SK-N-SH (cell line): ENCODE measurements around the gene MAP2. TPM values are rescaled to one million over a fixed set of nuclear protein-coding genes. Genes with fewer than 3 reads are reported as not detected.

Experiments
- CTCF ChIA-PET: fragments of 300-600, 350-600 bp; formaldehyde crosslinking; extraction: SDS; loops from one replicate; lab custom pipeline; 2021; lab: Yijun Ruan, JAX
- POLR2A ChIA-PET: fragments of 350-600 bp; sonication (Branson Sonifier 250); formaldehyde crosslinking; extraction: SDS; loops from one replicate; lab custom pipeline; 2020; ENCODE audit warnings: antibody characterized with exemption, inconsistent platforms; lab: Yijun Ruan, JAX
- DNase-seq: peaks from one replicate; pipeline ENCODE4 v3.0.0; 2012
- H2AFZ ChIP-seq: fragments of 200-600 bp; sonication (generic); 2 replicates; pipeline ENCODE4 v1.8.1; 2016; ENCODE audit warnings: antibody characterized with exemption, mild to moderate bottlenecking, low read depth
- H3F3A ChIP-seq: fragments of 200-600 bp; sonication (generic); replicated peaks from 2 replicates; pipeline ENCODE3; 2016; ENCODE audit warnings: antibody characterized with exemption, mild to moderate bottlenecking; ENCODE audit not compliant: insufficient read depth
- H3K27ac ChIP-seq, 2 experiments: fragments of 200-500 bp in 1 of 2; fragments of 200-600 bp in 1 of 2; sonication (Bioruptor generic) in 1 of 2; sonication (generic), shearing (Covaris generic) in 1 of 2; 2 replicates each; pipeline versions ENCODE4 v1.5.1 to v1.6.1; 2014 to 2016; ENCODE audit warnings: low read depth in 2 of 2, inconsistent platforms in 1 of 2, low read length in 1 of 2, mild to moderate bottlenecking in 1 of 2, mixed read lengths in 1 of 2
- H3K27me3 ChIP-seq: fragments of 200-600 bp; sonication (generic), shearing (Covaris generic); 2 replicates; pipeline ENCODE4 v1.6.1; 2016; ENCODE audit warnings: mixed run types; ENCODE audit not compliant: insufficient read depth
- H3K36me3 ChIP-seq, 2 experiments: fragments of 200-500 bp in 1 of 2; fragments of 200-600 bp in 1 of 2; sonication (Bioruptor generic) in 1 of 2; sonication (generic) in 1 of 2; replicated peaks in 1 of 2; 2 replicates each; pipeline versions ENCODE3 to v1.5.1; 2014 to 2016; ENCODE audit warnings: low read length in 1 of 2, mild to moderate bottlenecking in 1 of 2; ENCODE audit not compliant: insufficient read depth in 2 of 2, control insufficient read depth in 1 of 2
- H3K4me1 ChIP-seq, 2 experiments: fragments of 200-500 bp in 1 of 2; fragments of 200-600 bp in 1 of 2; sonication (Bioruptor generic) in 1 of 2; sonication (generic), shearing (Covaris generic) in 1 of 2; 2 replicates each; pipeline versions ENCODE4 v1.5.1 to v1.6.1; 2014 to 2016; ENCODE audit warnings: low read depth in 1 of 2, low read length in 1 of 2, mixed run types in 1 of 2; ENCODE audit not compliant: insufficient read depth in 2 of 2, control insufficient read depth in 1 of 2
- H3K4me2 ChIP-seq: fragments of 200-600 bp; sonication (generic), shearing (Covaris generic); 2 replicates; pipeline ENCODE4 v1.6.1; 2017; ENCODE audit warnings: mixed run types
- H3K4me3 ChIP-seq, 2 experiments: fragments of 200-500 bp in 1 of 2; fragments of 200-600 bp in 1 of 2; sonication (Bioruptor generic) in 1 of 2; sonication (generic), shearing (Covaris generic) in 1 of 2; 2 replicates each; pipeline versions ENCODE4 v1.5.1 to v1.8.1; 2014 to 2016; ENCODE audit warnings: low read depth in 2 of 2, inconsistent platforms in 1 of 2, low read length in 1 of 2, mild to moderate bottlenecking in 1 of 2, mixed read lengths in 1 of 2, moderate library complexity in 1 of 2
- H3K79me2 ChIP-seq: fragments of 200-600 bp; sonication (generic); 2 replicates; pipeline ENCODE4 v1.8.1; 2017; ENCODE audit warnings: mild to moderate bottlenecking; ENCODE audit not compliant: insufficient read depth
- H3K9ac ChIP-seq: fragments of 200-600 bp; sonication (generic); 2 replicates; pipeline ENCODE4 v1.6.1; 2017; ENCODE audit warnings: mixed run types
- H3K9me2 ChIP-seq: fragments of 200-600 bp; sonication (generic); 2 replicates; pipeline ENCODE4 v1.6.1; 2017; ENCODE audit warnings: mixed run types
- H3K9me3 ChIP-seq: fragments of 200-600 bp; sonication (generic); 2 replicates; pipeline ENCODE4 v1.6.1; 2017; ENCODE audit warnings: mixed run types, mild to moderate bottlenecking, moderate library complexity
- H4K20me1 ChIP-seq: fragments of 200-600 bp; sonication (generic); 2 replicates; pipeline ENCODE4 v1.6.1; 2017; ENCODE audit warnings: mild to moderate bottlenecking, mixed run types; ENCODE audit not compliant: insufficient read depth
- CHD2 ChIP-seq: fragments of 150-350 bp; IDR thresholded peaks from 2 replicates; pipeline ENCODE4 v1.6.1; 2018; ENCODE audit warnings: low read length; ENCODE audit not compliant: partially characterized antibody
- ELF1 ChIP-seq: IDR thresholded peaks from 2 replicates; pipeline ENCODE4 v1.4.0; 2012
- EP300 ChIP-seq, 2 experiments: IDR thresholded peaks; 2 replicates each; pipeline versions ENCODE4 v1.4.0 to v1.6.1; 2012; ENCODE audit warnings: borderline replicate concordance in 1 of 2, low read depth in 1 of 2, low read length in 1 of 2
- EZH2phosphoT487 ChIP-seq: fragments of 200-600 bp; sonication (generic); IDR thresholded peaks from 2 replicates; pipeline ENCODE4 v1.6.1; 2017; ENCODE audit warnings: low read depth, mixed run types, mild to moderate bottlenecking, antibody characterized with exemption, moderate library complexity, borderline replicate concordance
- FOXJ3 ChIP-seq: sonication (generic); formaldehyde crosslinking; IDR thresholded peaks from 2 replicates; pipeline ENCODE4 v1.5.1; 2020; ENCODE audit warnings: mild to moderate bottlenecking, missing genetic modification reagents
- FOXM1 ChIP-seq: IDR thresholded peaks from 2 replicates; pipeline ENCODE4 v1.4.0; 2012; ENCODE audit warnings: low read depth, mild to moderate bottlenecking
- JUND ChIP-seq: IDR thresholded peaks from 2 replicates; pipeline ENCODE4 v1.4.0; 2012
- MAX ChIP-seq: IDR thresholded peaks from 2 replicates; pipeline ENCODE4 v1.4.0; 2012; ENCODE audit warnings: low read depth
- MEF2A ChIP-seq: IDR thresholded peaks from 2 replicates; pipeline ENCODE4 v1.4.0; 2012; ENCODE audit warnings: low read depth, borderline replicate concordance
- NFIC ChIP-seq: IDR thresholded peaks from 2 replicates; pipeline ENCODE4 v1.4.0; 2012; ENCODE audit warnings: borderline replicate concordance
- NRF1 ChIP-seq: IDR thresholded peaks from 2 replicates; pipeline ENCODE4 v1.6.1; 2012; ENCODE audit warnings: low read depth, mild to moderate bottlenecking, low read length
- POLR2AphosphoS5 ChIP-seq: IDR thresholded peaks from 2 replicates; pipeline ENCODE4 v1.6.1; 2012; ENCODE audit warnings: low read depth, low read length
- RAD21 ChIP-seq: IDR thresholded peaks from 2 replicates; pipeline ENCODE4 v1.6.1; 2012; ENCODE audit warnings: mild to moderate bottlenecking, low read length
- RCOR1 ChIP-seq: fragments of 150-350 bp; IDR thresholded peaks from 2 replicates; pipeline ENCODE4 v1.6.1; 2017; ENCODE audit warnings: antibody characterized with exemption, low read length
- RXRA ChIP-seq: IDR thresholded peaks from 2 replicates; pipeline ENCODE4 v1.4.0; 2012; ENCODE audit warnings: low read depth, mild to moderate bottlenecking, borderline replicate concordance
- SIN3A ChIP-seq: IDR thresholded peaks from 2 replicates; pipeline ENCODE4 v1.6.1; 2012; ENCODE audit warnings: low read depth, mild to moderate bottlenecking, low read length, moderate library complexity, borderline replicate concordance
- SMC3 ChIP-seq: IDR thresholded peaks from 2 replicates; pipeline ENCODE4 v1.6.1; 2012; ENCODE audit warnings: low read depth, low read length, improper control_type of control experiment
- TAF1 ChIP-seq: IDR thresholded peaks from 2 replicates; pipeline ENCODE4 v1.6.1; 2012; ENCODE audit warnings: low read depth, mild to moderate bottlenecking, low read length, moderate library complexity, borderline replicate concordance
- TCF12 ChIP-seq: IDR thresholded peaks from 2 replicates; pipeline ENCODE4 v1.4.0; 2012
- TEAD4 ChIP-seq: IDR thresholded peaks from 2 replicates; pipeline ENCODE4 v1.4.0; 2012; ENCODE audit warnings: mild to moderate bottlenecking, borderline replicate concordance; ENCODE audit not compliant: insufficient read depth
- YY1 ChIP-seq: IDR thresholded peaks from 2 replicates; pipeline ENCODE4 v1.4.0; 2012; ENCODE audit warnings: low read depth, mild to moderate bottlenecking
- WGBS: methylation state at CpG from one replicate; pipeline ENCODE4 v1.1.6; 2017; ENCODE audit warnings: low lambda C conversion rate; 5-methylcytosine and 5-hydroxymethylcytosine counted together
- polyA plus RNA-seq, 3 experiments: library from polyadenylated mRNA; depleted of rRNA; stranded (reverse); fragments of >200 nt; gene quantifications; 2 replicates each; pipeline ENCODE4 v1.2.3, GENCODE V29; 2012
- TF ChIP-seq, protein P1 (sequence below): IDR thresholded peaks from 2 replicates; pipeline ENCODE4 v1.6.1; 2012; ENCODE audit warnings: mild to moderate bottlenecking, low read depth, low read length, moderate library complexity
- TF ChIP-seq, protein P2 (sequence below): IDR thresholded peaks from 2 replicates; pipeline ENCODE4 v1.4.0; 2012; ENCODE audit warnings: low read depth, borderline replicate concordance
- TF ChIP-seq, protein P3 (sequence below): fragments of 150-350 bp; IDR thresholded peaks from 2 replicates; pipeline ENCODE4 v1.6.1; 2017; ENCODE audit warnings: antibody characterized with exemption, low read length, low read depth, borderline replicate concordance
- TF ChIP-seq, protein P4 (sequence below): IDR thresholded peaks from 2 replicates; pipeline ENCODE4 v1.4.0; 2012; ENCODE audit warnings: low read depth, borderline replicate concordance
- TF ChIP-seq, protein P5 (sequence below): IDR thresholded peaks from 2 replicates; pipeline ENCODE4; 2012

Gene MAP2
- polyA plus RNA-seq, 1 of the 3 experiments (the other 2 are of a cell fraction): 7.8 TPM

DNA sequence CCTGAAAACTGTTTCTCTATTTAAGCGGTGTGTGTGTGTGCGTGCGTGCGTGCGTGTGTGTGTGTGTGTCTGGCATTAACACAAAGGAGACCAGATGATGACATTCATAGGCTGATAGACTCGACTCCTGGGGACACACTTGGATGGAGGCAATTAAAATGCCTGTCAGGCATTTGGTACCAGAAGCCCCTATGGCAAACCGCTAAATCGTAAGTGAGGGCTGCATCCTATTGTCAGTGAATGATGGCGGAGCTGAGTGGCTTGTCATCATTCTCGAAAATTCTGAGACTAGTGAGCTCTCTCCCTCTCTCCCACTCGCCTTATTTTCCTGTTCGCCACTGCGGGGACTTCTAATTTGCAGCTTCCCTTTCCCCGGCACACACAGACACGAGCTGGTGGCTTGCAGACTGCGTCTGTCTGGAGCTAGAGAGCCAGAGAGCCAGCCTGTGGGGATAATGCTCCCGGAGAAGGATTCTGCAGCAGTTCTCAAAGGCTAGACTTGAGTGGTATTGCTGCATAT is 155.4 kb downstream of the MAP2 start:
- POLR2A ChIA-PET: interaction anchor here (0.6 to 2.8 kb wide), 10 partner anchors 10 to 426 kb away, joined by 3 to 36 read pairs (median 6); partner anchors contain the start of genes MAP2 and UNC80
- H3K4me1 ChIP-seq: peaks cover 4 to 14% of the 10 kb centered on the region in 2 experiments; a peak in 3 of 4 replicates
- no peaks in the 10 kb centered on the region for H3K9me2 ChIP-seq
- H2AFZ ChIP-seq: peak overlapping the region; percentile 87
- no peaks in the 10 kb centered on the region for H3F3A ChIP-seq
- no peaks in the 10 kb centered on the region for H3K27me3 ChIP-seq
- H4K20me1 ChIP-seq: no peaks in the 10 kb centered on the region
- WGBS: 9% methylated on average over 17 of the region's 17 CpGs
- DNase-seq: peak; percentile 60
- CTCF ChIA-PET: interaction anchor here (0.6 to 4.7 kb wide), 17 partner anchors 9 to 1187 kb away, joined by 3 to 76 read pairs (median 4); partner anchors contain the start of genes MAP2 and UNC80
- H3K79me2 ChIP-seq: no peaks in the 10 kb centered on the region
- peaks cover 0 to 2% of the 10 kb centered on the region in 2 experiments for H3K36me3 ChIP-seq
- peak overlapping the region; percentile 32 to 94; a peak in 3 of 4 replicates for H3K27ac ChIP-seq
- H3K9ac ChIP-seq: peak overlapping the region; percentile 62
- H3K9me3 ChIP-seq: no peaks in the 10 kb centered on the region
- peak overlapping the region; percentile 59 to 75 for H3K4me3 ChIP-seq
- peak overlapping the region; percentile 97 for H3K4me2 ChIP-seq
- TF ChIP-seq POLR2AphosphoS5: no peak
- TF ChIP-seq, protein P1, sequence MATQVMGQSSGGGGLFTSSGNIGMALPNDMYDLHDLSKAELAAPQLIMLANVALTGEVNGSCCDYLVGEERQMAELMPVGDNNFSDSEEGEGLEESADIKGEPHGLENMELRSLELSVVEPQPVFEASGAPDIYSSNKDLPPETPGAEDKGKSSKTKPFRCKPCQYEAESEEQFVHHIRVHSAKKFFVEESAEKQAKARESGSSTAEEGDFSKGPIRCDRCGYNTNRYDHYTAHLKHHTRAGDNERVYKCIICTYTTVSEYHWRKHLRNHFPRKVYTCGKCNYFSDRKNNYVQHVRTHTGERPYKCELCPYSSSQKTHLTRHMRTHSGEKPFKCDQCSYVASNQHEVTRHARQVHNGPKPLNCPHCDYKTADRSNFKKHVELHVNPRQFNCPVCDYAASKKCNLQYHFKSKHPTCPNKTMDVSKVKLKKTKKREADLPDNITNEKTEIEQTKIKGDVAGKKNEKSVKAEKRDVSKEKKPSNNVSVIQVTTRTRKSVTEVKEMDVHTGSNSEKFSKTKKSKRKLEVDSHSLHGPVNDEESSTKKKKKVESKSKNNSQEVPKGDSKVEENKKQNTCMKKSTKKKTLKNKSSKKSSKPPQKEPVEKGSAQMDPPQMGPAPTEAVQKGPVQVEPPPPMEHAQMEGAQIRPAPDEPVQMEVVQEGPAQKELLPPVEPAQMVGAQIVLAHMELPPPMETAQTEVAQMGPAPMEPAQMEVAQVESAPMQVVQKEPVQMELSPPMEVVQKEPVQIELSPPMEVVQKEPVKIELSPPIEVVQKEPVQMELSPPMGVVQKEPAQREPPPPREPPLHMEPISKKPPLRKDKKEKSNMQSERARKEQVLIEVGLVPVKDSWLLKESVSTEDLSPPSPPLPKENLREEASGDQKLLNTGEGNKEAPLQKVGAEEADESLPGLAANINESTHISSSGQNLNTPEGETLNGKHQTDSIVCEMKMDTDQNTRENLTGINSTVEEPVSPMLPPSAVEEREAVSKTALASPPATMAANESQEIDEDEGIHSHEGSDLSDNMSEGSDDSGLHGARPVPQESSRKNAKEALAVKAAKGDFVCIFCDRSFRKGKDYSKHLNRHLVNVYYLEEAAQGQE: no peak
- TF ChIP-seq SMC3: peak; percentile 14; the same call in 1 of the 2 replicates
- no peak for TF ChIP-seq NRF1
- TF ChIP-seq, protein P2, sequence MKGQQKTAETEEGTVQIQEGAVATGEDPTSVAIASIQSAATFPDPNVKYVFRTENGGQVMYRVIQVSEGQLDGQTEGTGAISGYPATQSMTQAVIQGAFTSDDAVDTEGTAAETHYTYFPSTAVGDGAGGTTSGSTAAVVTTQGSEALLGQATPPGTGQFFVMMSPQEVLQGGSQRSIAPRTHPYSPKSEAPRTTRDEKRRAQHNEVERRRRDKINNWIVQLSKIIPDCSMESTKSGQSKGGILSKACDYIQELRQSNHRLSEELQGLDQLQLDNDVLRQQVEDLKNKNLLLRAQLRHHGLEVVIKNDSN: no peak
- TF ChIP-seq EZH2phosphoT487: no peak
- TF ChIP-seq JUND: no peak
- 0 out of 2 replicates have a peak, but pooled peaks have one; percentile 62 for TF ChIP-seq YY1
- no peak; the same call in 1 of the 2 replicates for TF ChIP-seq RAD21
- TF ChIP-seq FOXJ3 (CRISPR knock-in tag): peak; percentile 75
- no peak for TF ChIP-seq NFIC
- TF ChIP-seq RCOR1: no peak
- TF ChIP-seq ELF1: no peak
- 0 out of 2 replicates have a peak, but pooled peaks have one; percentile 7 for TF ChIP-seq TCF12
- TF ChIP-seq CHD2: peak; percentile 61
- 0 out of 2 replicates have a peak, but pooled peaks have one; percentile 27 for TF ChIP-seq MAX
- TF ChIP-seq, protein P3, sequence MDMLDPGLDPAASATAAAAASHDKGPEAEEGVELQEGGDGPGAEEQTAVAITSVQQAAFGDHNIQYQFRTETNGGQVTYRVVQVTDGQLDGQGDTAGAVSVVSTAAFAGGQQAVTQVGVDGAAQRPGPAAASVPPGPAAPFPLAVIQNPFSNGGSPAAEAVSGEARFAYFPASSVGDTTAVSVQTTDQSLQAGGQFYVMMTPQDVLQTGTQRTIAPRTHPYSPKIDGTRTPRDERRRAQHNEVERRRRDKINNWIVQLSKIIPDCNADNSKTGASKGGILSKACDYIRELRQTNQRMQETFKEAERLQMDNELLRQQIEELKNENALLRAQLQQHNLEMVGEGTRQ: no peak
- TF ChIP-seq TEAD4: no peak
- no peak for TF ChIP-seq EP300 (IDR thresholded peaks at IDR 0.05; ENCODE audit: borderline replicate concordance in 1 of 2, low read depth in 1 of 2, low read length in 1 of 2)
- TF ChIP-seq, protein P4, sequence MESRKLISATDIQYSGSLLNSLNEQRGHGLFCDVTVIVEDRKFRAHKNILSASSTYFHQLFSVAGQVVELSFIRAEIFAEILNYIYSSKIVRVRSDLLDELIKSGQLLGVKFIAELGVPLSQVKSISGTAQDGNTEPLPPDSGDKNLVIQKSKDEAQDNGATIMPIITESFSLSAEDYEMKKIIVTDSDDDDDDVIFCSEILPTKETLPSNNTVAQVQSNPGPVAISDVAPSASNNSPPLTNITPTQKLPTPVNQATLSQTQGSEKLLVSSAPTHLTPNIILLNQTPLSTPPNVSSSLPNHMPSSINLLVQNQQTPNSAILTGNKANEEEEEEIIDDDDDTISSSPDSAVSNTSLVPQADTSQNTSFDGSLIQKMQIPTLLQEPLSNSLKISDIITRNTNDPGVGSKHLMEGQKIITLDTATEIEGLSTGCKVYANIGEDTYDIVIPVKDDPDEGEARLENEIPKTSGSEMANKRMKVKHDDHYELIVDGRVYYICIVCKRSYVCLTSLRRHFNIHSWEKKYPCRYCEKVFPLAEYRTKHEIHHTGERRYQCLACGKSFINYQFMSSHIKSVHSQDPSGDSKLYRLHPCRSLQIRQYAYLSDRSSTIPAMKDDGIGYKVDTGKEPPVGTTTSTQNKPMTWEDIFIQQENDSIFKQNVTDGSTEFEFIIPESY: no peak
- TF ChIP-seq FOXM1: no peak
- no peak for TF ChIP-seq SIN3A
- no peak for TF ChIP-seq TAF1
- TF ChIP-seq RXRA: no peak
- no peak for TF ChIP-seq MEF2A
- TF ChIP-seq, protein P5, sequence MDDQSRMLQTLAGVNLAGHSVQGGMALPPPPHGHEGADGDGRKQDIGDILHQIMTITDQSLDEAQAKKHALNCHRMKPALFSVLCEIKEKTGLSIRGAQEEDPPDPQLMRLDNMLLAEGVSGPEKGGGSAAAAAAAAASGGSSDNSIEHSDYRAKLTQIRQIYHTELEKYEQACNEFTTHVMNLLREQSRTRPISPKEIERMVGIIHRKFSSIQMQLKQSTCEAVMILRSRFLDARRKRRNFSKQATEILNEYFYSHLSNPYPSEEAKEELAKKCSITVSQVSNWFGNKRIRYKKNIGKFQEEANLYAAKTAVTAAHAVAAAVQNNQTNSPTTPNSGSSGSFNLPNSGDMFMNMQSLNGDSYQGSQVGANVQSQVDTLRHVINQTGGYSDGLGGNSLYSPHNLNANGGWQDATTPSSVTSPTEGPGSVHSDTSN: 0 out of 2 replicates have a peak, but pooled peaks have one; percentile 19
